OCI-LY7 (cell line): ENCODE measurements around the gene FRRS1. TPM values are rescaled to one million over a fixed set of nuclear protein-coding genes. Genes with fewer than 3 reads are reported as not detected.

Source experiments
- BruUV-seq: library from RNA; stranded (reverse); fragments of 400-500 nt; replicated peaks from 2 replicates; lab custom pipeline; 2021; lab: Mats Ljungman, UMichigan
- CTCF ChIA-PET: fragments of 300-600 bp; sonication (Branson Sonifier 250); formaldehyde crosslinking; loops from one replicate; lab custom pipeline; 2022; ENCODE audit warnings: antibody characterized with exemption; ENCODE audit not compliant: unreplicated experiment; lab: Charles Lee
- POLR2A ChIA-PET: fragments of 300-600 bp; sonication (Branson Sonifier 250); formaldehyde crosslinking; loops from one replicate; lab custom pipeline; 2022; ENCODE audit warnings: antibody characterized with exemption; lab: Charles Lee
- DNase-seq: peaks from one replicate; pipeline ENCODE4 v3.0.0-alpha.2; 2015; ENCODE audit warnings: low spot score
- H2AFZ ChIP-seq: fragments of 200-600 bp; sonication (generic), shearing (Covaris generic); 2 replicates; pipeline ENCODE4 v1.6.1; 2014; ENCODE audit warnings: mild to moderate bottlenecking, antibody characterized with exemption, low read length, moderate library complexity
- H3K27ac ChIP-seq: fragments of 200-600 bp; sonication (generic); 2 replicates; pipeline ENCODE4 v1.5.1; 2014; ENCODE audit warnings: mixed run types, low read depth, mild to moderate bottlenecking, moderate library complexity, low read length, inconsistent platforms; ENCODE audit not compliant: poor library complexity, severe bottlenecking
- H3K36me3 ChIP-seq: fragments of 200-600 bp; sonication (generic); 2 replicates; pipeline ENCODE4 v1.6.1; 2014; ENCODE audit warnings: mild to moderate bottlenecking, antibody characterized with exemption, low read length, moderate library complexity, mixed read lengths; ENCODE audit not compliant: insufficient read depth
- H3K4me1 ChIP-seq: fragments of 200-600 bp; sonication (generic); 2 replicates; pipeline ENCODE4 v1.5.1; 2014; ENCODE audit warnings: mild to moderate bottlenecking, low read length; ENCODE audit not compliant: insufficient read depth, poor library complexity, severe bottlenecking
- H3K4me2 ChIP-seq: fragments of 200-600 bp; sonication (generic); 2 replicates; pipeline ENCODE4 v1.6.1; 2014; ENCODE audit warnings: mild to moderate bottlenecking, low read length
- H3K4me3 ChIP-seq: fragments of 200-600 bp; sonication (generic); 2 replicates; pipeline ENCODE4 v1.5.1; 2014; ENCODE audit warnings: mild to moderate bottlenecking, low read depth, low read length; ENCODE audit not compliant: poor library complexity, severe bottlenecking
- H3K79me2 ChIP-seq: fragments of 200-600 bp; sonication (generic); 2 replicates; pipeline ENCODE4 v1.6.1; 2016; ENCODE audit warnings: low read depth, mild to moderate bottlenecking, low read length, moderate library complexity, mixed read lengths; ENCODE audit not compliant: insufficient read depth
- H3K9me2 ChIP-seq: fragments of 200-600 bp; sonication (generic); 2 replicates; pipeline ENCODE4 v1.6.1; 2016; ENCODE audit warnings: mild to moderate bottlenecking, low read length, mixed read lengths; ENCODE audit not compliant: insufficient read depth
- H3K9me3 ChIP-seq: fragments of 200-600 bp; sonication (generic); 2 replicates; pipeline ENCODE4 v1.6.1; 2014; ENCODE audit warnings: mild to moderate bottlenecking, mixed run types, low read length, mixed read lengths
- H4K20me1 ChIP-seq: fragments of 200-600 bp; sonication (generic); 2 replicates; pipeline ENCODE4 v1.6.1; 2014; ENCODE audit warnings: mild to moderate bottlenecking, antibody characterized with exemption, low read length, moderate library complexity, mixed read lengths; ENCODE audit not compliant: insufficient read depth
- CTCF ChIP-seq: fragments of 200-600 bp; sonication (generic); conservative IDR thresholded peaks from 2 replicates; pipeline ENCODE4 v1.5.1; 2014; ENCODE audit warnings: mild to moderate bottlenecking, antibody characterized with exemption, low read length, moderate library complexity, mixed read lengths
- EZH2phosphoT487 ChIP-seq: fragments of 200-600 bp; sonication (generic); IDR thresholded peaks from 2 replicates; pipeline ENCODE4 v1.6.1; 2018; ENCODE audit warnings: low read depth, borderline replicate concordance, mild to moderate bottlenecking, mixed run types, antibody characterized with exemption, low read length, moderate library complexity, mixed read lengths
- intact Hi-C: fragments of 100-400 bp; cut with micrococcal nuclease; formaldehyde crosslinking; loops from one replicate; pipeline ENCODE4 v1.10.0; 2022; ENCODE audit not compliant: unreplicated experiment
- total RNA-seq, 2 experiments: library from RNA; depleted of rRNA in 1 of 2; stranded (reverse); fragments of >200 nt in 1 of 2; shearing (Covaris generic) in 1 of 2; gene quantifications; 2 replicates each; pipeline ENCODE4 v1.2.3, GENCODE V29; 2014 to 2022

FRRS1 gene
- total RNA-seq, 2 experiments from 2014 or later: 4.5 to 6.5 TPM

DNA sequence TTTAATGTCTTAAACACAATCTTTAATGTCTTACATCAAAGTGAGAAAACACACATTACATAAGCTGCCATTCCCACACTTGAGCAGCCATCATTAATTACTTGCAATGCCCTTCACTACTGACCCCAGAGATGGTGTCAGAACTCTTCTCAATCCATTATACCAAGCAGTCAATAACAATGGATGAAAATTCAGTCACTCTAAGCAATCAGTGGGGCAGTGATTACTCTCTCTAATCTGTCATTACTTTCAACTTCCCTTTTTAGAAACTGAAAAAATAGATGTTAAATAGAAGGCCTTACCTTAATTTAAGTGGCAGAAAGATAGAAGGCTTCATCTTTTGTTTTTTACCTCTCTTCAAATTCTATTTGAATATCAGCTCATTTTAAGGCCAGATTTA is 9.7 kb upstream of the FRRS1 start:
- no peak overlapping the region for H3K27ac ChIP-seq
- no peaks in the 10 kb centered on the region for H3K9me2 ChIP-seq
- DNase-seq: no peak
- H3K4me1 ChIP-seq: peaks cover 6% of the 10 kb centered on the region
- no peak for TF ChIP-seq CTCF
- H3K79me2 ChIP-seq: no peaks in the 10 kb centered on the region
- H2AFZ ChIP-seq: no peak overlapping the region
- no peak overlapping the region for H3K4me2 ChIP-seq
- H3K36me3 ChIP-seq: no peaks in the 10 kb centered on the region
- POLR2A ChIA-PET: interaction anchor here (0.6 to 1.9 kb wide), 3 partner anchors 10 to 1606 kb away, joined by 3 to 6 read pairs (median 3); partner anchors contain the start of gene FRRS1
- H3K9me3 ChIP-seq: no peaks in the 10 kb centered on the region
- intact Hi-C loops: no loop called here
- no peak overlapping the region for H3K4me3 ChIP-seq
- CTCF ChIA-PET: interaction anchor here (1.3 kb wide), 1 partner anchor 10 kb away, joined by 3 read pairs; the partner anchor contains the start of gene FRRS1
- BruUV-seq: no TSS peak
- H4K20me1 ChIP-seq: no peaks in the 10 kb centered on the region

GRCh38 chr1:99772809-99773208 is 6.4 kb upstream of the FRRS1 start:
- H4K20me1 ChIP-seq: no peaks in the 10 kb centered on the region
- H2AFZ ChIP-seq: peak overlapping the region; percentile 27; the same call in 1 of the 2 replicates
- DNase-seq: no peak
- H3K79me2 ChIP-seq: no peaks in the 10 kb centered on the region
- ChIA-PET CTCF (no interaction called here), POLR2A (interaction anchor here (0.8 kb wide), 1 partner anchor 34 kb away, joined by 4 read pairs; no protein-coding TSS in a partner anchor)
- no peak overlapping the region for H3K4me2 ChIP-seq
- intact Hi-C loops: no loop called here
- H3K27ac ChIP-seq: no peak overlapping the region
- no peaks in the 10 kb centered on the region for H3K36me3 ChIP-seq
- H3K4me3 ChIP-seq: no peak overlapping the region
- H3K4me1 ChIP-seq: peaks cover 6% of the 10 kb centered on the region
- BruUV-seq: no TSS peak
- TF ChIP-seq CTCF (no peak), EZH2phosphoT487 (no peak)
- H3K9me3 ChIP-seq: no peaks in the 10 kb centered on the region
- no peaks in the 10 kb centered on the region for H3K9me2 ChIP-seq

DNA sequence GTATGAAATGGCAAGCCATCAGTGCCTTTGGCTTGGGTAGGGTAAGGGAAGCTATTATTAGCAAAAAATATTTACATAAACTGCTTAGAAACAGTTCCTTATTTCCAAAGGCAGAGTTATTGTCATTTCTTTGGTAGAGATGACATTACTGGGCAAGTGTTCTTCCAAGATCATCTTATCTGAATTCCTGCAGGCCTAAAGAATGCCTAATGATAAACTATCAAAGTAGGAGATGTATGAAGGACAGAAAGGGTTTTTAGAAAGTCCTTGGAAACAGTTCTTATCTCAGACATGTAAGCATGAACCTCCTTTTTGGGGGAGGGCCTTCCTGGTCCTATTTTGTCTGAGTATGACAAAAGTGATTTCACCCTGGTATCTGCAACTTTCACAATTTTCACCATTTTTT is 5.1 kb upstream of the FRRS1 start:
- POLR2A ChIA-PET: interaction anchor here (0.5 to 1.4 kb wide), 5 partner anchors 9 to 1734 kb away, joined by 3 to 4 read pairs (median 3); no protein-coding TSS in a partner anchor
- no TSS peak for BruUV-seq
- Histone ChIP-seq H3K79me2 (no peaks in the 10 kb centered on the region), H4K20me1 (no peaks in the 10 kb centered on the region), H3K4me2 (0 out of 2 replicates have a peak overlapping the region, but pooled peaks have one; percentile 17), H3K4me3 (no peak overlapping the region), H2AFZ (peak overlapping the region; percentile 65; the same call in 1 of the 2 replicates), H3K9me3 (no peaks in the 10 kb centered on the region), H3K4me1 (peaks cover 11% of the 10 kb centered on the region), H3K36me3 (no peaks in the 10 kb centered on the region), H3K9me2 (no peaks in the 10 kb centered on the region), H3K27ac (no peak overlapping the region)
- no peak for DNase-seq
- CTCF ChIA-PET: no interaction called here
- intact Hi-C loops: no loop called here
- TF ChIP-seq EZH2phosphoT487 (no peak), CTCF (no peak)
